GM03348 (cell line): Measurements from ENCODE around the gene KSR1.

Experiments used
- DNase-seq: peaks from one replicate; pipeline ENCODE4 v3.0.0; 2012; ENCODE audit warnings: low spot score

KSR1 gene

DNA sequence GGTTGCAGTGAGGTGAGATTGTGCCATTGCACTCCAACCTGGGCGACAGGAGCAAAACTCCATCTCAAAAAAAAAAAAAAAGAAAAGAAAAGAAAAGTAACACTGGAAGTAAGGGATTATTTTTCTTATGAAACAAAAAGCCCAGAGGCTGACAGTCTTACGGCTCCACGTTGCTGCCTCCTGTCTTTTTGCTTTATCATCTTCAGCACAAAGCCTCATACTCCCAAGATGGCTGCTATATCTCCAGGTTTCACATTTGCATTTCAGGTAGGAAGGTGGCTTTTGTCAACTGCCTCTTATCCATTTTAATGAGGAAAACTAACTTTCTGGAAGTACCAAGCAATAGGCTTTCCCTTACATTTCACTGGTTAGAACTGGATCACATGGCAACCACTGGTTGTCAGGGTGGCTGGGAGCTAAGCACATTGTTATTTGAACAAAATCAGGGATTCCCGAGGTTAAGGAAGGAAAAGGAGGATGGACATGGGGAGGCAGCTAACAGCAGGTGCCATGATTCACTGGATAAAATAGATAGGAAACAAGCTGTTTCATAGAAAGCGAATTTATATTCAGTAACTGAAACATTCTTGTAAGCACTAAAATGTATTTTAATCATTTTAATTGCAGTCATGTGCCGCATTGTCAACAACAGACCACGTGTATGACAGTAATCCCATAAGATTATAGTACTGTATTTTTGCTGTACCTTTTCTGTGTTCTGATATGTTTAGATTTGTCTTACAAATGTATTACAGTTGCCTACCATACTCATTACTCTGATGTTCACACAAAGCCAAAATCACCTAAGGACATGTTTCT is 58.6 kb downstream of the KSR1 start:
- no peak for DNase-seq

DNA sequence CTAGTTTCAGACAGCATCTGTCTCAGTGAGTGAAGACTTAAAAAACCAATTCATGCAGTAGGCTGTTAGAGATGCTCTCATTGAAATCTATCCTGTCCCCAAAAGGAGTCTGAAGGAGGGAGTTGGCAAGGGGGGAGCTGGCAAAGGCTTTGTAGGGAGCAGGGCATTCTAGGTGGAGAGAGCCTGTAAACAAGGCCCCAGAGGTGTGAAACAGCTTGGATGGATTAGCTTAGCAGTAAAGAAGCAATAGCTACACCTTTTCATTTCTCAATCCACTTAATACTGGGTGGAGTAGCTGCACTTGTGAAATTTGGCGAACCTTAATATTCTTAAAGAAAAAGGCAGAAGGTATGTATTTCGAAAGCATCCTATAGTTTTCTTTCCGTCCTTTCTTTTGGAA is 61.8 kb downstream of the KSR1 start:
- no peak for DNase-seq

DNA sequence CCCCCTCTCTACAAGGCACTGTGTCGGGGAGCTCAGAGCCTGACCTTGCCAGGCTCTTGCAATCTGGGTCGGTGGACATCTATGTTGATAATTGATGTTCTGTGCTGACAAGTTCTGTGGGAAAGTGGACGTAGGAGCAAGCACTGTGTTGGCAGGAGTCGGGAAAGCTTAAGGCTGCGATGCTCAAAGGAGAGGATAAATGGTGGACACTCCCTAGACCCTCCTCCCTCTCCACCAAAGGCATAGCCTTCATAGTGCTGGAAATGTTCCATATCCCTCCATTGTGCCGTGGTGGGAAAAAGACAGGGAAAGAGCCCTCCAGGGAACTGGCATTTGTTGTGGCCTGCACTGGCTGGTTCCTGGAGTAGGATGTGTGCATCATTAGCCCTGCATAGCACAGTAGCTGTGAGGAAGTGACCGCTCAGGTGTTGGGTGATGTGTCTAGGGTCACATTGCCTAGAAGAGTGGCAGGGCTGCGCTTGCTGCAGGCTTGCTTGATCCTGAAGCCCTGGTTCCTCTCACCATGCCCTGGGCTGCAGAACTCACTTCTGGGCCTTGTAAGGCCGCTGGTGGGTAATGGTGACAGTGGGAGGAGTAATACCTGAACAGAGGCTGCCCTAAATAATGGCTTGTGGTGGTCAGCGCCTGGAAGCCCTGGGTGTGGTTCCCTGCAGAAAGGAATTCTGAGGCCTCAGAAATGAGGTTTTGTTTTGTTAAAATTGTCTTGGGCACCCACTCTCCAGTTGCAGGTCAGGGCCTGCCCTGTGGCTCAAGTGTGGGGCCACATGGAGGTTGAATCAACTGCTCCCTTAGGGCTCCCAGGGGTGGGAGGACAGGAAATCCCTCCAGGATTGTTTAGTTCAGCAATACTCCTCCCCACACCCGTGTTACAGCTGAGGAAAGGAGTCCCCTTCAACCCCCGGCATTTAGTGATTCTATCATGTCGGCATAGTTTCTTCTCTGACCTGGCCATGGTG is 62.6 kb downstream of the KSR1 start:
- DNase-seq: no peak

DNA sequence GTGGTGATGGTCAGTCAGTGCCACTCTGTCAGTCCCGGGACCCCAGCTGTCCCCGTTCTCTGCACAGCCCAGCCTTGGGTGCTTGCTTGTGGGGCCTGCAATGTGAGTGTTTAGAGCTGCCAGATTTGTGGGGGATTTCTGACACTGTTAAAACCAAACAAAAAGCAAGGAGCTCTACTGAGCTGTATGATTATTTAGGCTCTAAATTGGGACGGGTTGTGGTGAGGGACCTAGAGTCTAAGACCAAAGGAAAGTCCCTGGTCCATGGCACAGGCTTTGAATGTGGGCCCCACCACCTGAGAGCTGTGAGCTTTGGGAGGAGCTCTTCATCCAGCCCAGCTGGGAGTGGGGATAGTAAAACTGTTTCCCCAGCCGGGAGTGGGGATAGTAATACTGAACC is 63.3 kb downstream of the KSR1 start:
- no peak for DNase-seq

DNA sequence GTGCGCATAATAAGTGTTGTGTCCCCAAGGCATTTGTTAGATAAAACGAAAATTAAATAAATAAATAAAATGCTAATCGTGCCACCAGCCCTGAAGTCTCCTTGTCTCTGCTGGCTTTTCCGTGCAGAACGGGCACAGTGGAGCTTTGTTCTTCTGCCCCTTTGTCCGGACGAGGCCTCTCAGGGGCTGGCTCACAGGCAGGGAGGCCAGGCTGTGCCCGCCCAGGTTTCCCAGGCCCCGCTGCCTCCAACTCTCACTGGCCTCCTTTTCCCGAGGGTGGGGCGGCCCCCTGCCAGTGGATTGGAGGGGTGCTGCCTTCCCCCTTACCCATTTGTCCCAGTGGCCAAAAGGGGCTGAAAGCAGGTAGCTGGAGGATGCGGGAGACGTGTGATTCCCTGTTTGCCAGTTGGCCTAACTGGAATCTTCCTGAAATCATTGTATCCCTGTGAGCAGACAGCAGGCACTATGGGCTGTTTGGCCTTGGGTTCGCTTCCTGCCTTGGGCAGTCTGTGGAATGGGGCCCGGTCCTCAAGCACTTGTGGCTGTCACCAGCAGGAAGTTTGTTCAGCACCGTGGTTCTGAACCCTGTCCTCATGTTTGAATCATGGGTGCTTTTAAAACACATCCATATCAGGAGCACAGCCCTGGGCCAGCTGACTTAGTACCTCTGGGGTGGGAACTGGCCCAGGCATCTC is 64.4 kb downstream of the KSR1 start:
- DNase-seq: no peak

DNA sequence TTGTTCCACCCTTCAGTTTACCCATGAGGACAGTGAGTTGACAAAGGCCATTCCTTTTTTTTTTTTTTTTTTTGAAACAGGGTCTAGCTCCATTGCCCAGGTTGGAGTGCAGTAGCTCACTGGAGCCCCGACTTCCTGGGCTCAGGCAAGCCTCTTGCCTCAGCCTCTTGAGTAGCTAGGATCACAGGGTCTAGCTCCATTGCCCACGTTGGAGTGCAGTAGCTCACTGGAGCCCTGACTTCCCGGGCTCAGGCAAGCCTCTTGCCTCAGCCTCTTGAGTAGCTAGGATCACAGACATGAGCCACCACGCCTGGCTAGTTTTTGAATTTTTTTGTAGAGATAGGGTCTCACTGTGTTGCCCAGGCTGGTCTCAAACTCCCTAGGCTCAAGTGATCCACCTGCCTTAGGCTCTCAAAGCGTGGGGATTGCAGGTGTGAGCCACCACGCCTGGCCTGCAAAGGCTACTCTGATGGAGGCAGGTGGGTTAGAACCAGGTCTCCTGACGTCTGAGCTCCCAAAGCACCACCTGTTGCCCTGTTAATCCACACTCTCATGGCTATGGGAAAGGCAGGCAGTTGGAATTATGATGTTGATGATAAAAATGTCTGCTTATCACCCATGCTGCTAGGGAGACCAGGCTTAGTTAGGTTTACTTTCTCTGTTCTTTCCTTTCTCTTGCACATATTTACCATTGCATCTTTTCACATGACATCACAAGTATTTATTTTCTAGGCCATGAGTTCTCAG is 65.2 kb downstream of the KSR1 start:
- DNase-seq: no peak

DNA sequence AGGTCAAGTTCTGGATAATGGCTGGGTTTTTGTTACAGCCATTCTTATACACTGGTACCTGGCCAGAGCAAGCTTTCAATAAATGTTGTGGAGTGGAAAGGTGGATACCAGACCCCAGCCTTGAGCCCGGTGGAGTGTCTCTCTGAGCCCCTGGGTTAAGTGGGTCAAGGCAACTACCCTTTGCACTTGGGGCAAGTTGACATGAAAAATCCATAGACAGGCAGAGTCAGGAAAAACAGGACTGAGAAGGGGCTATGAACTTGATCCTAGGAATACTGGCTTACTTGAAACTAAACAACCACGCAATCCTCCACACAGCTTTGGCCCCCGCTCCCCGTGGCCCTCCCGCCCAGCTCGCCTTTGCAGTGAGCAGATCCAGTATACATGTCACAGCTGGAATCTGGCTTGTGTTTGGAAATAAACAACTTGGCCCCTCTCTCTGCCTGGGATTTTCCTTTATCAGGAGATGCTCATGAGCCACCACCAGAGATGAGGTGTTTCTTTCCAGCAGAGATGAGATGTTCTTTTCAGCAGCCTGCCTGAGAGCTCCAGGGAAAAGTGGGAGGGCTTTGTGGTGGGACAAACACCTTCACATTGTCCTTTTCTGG is 65.9 kb downstream of the KSR1 start:
- DNase-seq: no peak

DNA sequence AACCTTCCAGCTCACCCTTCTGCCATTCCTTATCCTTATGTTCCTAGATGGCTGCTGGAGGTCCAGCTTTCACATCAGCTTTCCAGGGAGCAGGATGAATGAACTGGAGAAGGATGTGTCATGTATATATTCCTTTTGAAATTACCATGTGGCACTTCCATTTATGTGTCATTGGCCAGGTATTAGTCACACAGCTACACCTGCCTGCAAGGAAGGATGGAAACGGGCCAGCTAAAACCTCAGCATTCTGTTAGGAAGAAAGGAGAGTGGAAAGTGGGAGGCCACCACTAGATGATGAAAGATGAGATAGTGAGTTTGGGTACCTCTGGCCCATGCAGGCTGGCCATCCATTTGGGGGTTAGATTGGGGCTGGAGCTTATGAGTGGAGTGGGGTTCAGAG is 67.5 kb downstream of the KSR1 start:
- no peak for DNase-seq

DNA sequence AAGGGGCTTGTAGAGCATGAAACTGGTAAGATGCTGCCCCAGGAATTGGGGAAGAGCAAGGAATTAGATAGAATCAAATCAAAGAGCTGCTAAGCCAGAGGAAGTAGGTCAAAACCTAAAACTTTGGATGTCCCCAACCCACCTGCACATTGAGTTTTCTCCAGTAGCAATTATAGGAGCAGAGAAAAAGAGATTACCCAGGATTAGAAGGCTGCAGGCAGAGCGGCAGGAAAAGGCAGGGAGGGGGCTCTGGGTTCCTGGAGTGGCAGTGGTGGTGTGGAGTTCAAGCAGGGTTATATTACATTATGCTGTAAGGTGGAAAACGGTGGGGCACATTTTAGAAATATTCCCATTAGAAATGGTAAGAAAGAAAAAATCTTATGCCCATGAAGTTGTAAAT is 68.3 kb downstream of the KSR1 start:
- no peak for DNase-seq

DNA sequence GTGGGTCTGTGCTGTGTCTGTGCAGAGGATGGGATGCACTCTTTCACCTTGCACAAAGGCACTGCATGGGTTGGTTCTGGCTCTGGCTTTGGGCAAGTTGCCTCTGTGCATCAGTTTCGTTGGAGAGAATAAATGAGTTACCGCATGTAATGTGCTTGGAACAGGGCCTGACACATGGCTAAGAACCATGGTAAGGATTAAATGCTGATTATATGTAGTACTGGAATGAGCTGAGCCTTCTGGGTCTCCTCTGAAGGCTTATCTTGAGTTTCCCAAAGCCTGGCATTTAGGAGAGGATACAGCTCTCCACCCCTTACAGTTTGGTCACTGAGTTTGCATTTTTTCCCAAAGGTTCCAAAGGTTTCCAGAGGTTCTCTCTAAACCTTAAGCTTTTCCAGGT is 69.1 kb downstream of the KSR1 start:
- no peak for DNase-seq

DNA sequence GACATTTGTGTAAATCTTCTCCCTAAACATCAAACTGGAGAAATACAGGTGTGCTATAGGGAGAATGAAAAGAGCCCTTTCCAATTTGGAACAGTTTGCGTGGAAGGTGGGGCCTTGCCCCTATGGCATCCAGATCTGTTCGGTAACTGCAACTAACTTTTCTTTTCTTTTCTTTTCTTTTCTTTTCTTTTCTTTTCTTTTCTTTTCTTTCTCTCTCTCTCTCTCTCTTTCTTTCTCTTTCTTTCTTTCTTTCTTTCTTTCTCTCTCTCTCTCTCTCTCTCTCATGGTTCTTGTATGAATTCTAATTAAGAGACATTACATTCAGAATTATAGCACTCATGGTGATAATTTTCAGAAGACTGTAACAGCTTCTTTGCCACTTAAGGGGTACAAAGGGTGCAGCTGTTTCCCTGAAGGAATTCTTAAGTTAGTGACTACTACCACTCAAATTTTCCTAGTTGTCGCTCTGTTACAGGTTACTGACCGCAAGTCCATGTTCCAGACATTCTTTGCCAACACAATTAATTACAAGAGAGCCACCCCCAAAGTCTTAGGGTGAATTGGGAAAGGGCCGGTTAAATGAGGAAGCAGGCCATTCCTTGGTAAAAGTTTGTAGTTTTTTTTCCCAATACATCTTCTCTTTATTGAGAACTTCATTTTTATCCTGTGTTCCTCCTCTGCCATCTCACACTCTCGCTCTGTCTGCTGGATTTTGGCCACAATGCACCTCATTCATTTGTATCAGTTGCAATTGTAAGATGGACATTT is 69.8 kb downstream of the KSR1 start:
- no peak for DNase-seq

DNA sequence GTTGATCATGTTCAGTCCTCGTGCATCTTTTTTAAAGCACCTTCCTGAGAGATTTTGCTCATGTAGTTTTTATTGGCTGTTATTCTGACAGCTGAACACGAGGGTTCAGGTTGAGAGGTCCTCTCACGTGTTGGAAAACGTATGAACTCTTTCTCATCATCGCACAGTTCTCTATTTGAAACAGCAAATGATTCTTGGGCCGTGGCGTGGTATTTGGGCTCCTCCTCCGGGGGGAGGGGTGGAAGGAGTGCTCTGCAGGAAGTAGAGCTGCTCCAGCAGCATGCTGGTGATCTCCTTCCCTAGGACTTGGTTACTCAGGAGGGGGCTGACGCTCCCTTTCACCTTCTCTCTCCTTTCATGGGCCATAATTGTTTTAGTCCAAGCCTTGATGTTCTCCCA is 70.4 kb downstream of the KSR1 start:
- DNase-seq: peak; percentile 62

DNA sequence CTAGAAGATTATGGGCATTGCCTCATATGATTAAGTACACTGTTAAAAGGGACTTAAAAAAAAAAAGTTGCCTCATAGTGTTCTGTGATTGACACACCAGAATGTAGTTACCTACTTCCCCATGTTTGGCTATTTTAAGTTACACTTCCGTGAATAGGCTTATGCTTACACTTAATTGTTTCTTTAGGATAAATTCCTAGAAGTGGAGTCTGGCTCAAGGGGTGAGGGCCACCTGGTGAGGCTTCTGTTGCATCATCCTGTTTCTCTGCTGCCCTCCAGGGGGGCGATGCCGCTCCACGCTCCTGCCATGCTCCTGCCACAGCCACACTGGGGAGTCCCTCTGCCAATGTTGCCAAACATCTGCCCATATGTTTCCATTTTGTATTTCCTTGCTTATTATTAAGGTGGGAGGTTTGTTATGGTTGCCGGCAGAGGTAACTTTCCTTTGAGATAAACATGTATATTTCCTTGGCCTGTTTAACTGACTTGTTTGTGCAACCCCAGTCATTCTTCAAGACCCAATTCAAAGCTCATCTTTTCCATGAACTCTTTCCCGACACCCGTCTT is 73.1 kb downstream of the KSR1 start:
- DNase-seq: no peak

DNA sequence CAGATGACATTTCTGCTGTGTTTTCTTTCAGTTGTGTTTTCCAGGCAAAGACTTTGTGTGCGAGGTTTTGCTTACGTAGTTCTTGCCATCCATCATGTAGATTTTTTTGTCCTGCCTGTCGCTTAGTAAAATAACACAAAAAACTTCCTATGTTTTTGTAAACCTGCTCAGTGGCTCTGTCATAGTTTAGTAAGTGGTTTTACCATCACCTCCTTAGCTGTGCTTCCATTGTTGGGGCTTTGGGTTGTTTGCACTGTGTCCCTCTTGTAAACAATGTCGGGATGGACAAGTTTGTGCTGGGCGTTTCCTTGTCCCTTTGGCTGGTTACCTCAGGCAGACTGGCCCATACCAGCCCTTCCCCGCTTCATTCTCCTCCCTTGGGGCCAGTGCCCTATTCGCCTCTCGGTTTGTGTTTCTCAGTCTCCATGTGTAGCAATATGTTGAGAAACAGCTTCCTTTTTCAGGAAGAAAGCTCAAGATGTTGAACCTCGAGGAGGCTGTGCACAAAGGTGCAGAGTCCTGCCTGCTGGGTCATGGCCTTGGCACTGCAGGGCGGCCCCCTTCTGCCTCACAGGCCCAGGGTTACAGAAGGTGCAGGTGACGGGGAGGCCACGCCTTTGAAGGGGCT is 74.6 kb downstream of the KSR1 start:
- no peak for DNase-seq

DNA sequence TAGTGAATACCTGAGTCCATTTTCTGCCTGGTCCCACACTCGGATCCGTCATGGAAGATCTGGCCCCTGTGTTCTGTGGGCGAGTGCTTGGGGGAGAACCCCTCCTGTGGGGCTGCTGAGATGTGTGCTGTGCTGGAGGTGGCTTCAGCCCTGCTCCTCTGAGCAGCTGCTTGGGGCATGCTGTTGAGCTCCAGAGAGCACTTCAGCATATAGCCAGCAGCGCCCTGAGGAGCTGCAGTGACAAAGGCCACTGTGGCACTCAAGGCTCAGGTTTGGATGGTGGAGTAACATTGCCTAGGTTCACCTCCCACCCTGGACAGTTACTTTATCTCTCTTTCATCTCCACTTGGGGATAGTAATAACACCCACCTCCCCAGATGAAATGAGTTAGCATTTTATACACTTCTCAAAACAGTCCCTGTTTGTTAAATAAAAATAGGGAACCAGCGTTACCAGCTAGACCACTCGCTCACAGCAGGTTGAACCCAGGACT is 75.3 kb downstream of the KSR1 start:
- DNase-seq: no peak

DNA sequence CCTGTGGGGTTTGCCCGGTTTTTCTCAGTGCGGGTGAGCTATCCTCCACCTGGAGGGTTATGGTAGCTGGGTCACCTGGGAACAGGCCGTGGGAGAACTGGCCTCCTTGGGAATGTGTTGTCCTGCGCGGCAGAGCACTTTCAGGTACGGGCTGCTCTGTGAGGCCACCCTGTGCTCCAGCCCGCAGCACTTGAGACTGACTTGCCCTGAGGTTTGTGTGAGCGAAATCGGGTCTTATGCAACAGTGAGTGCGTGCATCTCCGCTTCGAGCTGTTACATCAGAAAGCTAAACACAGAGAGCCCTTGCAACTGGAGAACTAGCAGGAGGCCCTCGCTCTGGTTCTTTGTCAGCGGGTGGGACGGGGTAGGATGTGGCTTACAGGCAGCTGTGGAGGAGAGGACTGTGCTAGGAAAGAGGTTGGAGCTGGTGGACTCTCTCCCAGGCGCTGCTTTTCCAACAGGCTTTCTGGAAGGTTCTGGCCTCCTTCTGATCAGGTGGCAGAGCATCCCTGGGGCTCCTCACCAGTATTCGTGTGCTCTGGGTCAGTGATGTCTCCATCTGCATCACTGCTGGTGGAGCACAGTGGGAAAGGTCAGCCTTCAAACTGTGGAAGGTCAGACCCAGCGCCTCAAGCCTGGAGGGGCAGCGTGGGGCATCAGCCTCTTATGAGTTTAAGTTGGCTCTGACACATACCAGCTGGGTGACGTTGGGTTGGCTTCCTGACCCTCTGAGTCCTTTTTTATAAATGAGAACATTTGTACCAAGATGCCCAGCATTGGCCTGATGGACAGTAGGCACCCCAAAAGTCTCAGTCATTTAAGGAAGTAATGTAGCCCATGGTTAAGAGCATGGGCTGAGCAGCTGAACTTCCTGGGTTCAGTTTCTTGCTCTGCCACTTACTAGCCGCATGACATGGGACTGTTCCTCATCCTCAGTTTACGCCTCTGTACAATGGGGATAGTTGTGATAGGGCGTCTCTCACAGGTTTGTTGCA is 76.3 kb downstream of the KSR1 start:
- no peak for DNase-seq

DNA sequence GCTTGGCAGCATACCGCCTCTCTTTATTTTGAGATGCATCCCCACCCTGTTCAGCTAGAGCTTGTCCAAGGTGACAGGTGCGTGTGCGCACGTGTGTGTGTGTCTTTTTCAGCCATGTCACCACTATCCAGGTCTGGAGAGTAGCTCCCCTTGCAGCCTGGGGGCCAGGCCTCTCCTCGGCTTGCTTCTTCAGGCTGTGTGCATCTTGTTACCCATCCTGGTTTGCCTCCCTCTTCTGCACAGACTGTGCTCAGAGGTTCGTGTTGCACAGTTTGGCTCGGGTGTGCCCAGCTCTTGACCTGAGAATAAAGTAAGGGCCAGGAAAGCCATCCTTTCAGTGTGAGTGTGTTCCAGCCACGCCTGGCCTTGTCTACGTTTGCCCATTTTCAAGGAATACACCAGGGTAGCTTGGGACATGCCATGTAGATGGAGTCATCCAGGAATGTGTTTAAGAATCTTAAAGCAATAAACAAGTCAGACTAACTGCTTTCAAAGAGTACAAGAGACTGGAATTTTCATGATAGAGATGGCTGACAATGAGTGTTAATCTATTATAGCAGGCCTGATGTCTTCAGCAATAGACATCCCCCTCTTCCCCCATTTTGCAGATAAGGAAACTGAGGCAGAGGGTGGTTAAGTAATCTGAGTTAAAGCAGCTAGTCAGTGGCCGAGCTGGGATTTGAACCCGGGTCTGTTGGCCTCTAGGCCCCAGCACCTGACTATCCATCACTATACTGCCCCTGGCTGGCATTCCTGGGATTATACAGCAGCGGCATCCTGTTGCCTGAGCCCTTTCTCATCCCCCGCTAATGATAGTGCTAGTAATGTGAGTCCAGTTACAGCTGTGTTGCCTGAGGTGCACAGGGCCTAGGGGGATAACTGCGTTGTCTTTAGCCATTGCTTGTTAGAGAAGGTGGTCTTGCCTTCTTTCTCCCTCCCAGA is 77.9 kb downstream of the KSR1 start:
- peak; percentile 91 for DNase-seq
